HepG2 (cell line): ENCODE measurements around the gene SHE. TPM values are rescaled to one million over a fixed set of nuclear protein-coding genes. Genes with fewer than 3 reads are reported as not detected.

Experiments
- AGO2 ChIP-seq: fragments of 200-400 bp; formaldehyde crosslinking; optimal IDR thresholded peaks from 2 replicates; pipeline ENCODE3; 2017; ENCODE audit warnings: mild to moderate bottlenecking, low read depth, low read length, moderate library complexity
- ATF1 ChIP-seq: IDR thresholded peaks from 2 replicates; pipeline ENCODE4 v1.6.1; 2016; ENCODE audit warnings: mild to moderate bottlenecking, control low read depth
- CBFB ChIP-seq: sonication (generic); formaldehyde crosslinking; IDR thresholded peaks from 2 replicates; pipeline ENCODE4 v1.4.0; 2020; ENCODE audit warnings: missing genetic modification reagents
- CEBPG ChIP-seq: IDR thresholded peaks from 2 replicates; pipeline ENCODE4 v1.6.1; 2016
- CREM ChIP-seq, 2 experiments: sonication (generic) in 1 of 2; formaldehyde crosslinking in 1 of 2; IDR thresholded peaks; 2 replicates each; pipeline versions ENCODE4 v1.4.0 to v1.6.1; 2016 to 2020; ENCODE audit warnings: antibody characterized with exemption in 1 of 2, mild to moderate bottlenecking in 1 of 2, missing genetic modification reagents in 1 of 2
- FOXJ3 ChIP-seq: sonication (generic); formaldehyde crosslinking; IDR thresholded peaks from 2 replicates; pipeline ENCODE4 v1.4.0; 2020; ENCODE audit warnings: missing genetic modification reagents, mild to moderate bottlenecking, borderline replicate concordance
- HDAC6 ChIP-seq: fragments of 200-600 bp; sonication (generic); IDR thresholded peaks from 2 replicates; pipeline ENCODE4 v1.7.0; 2017; ENCODE audit warnings: mild to moderate bottlenecking, antibody characterized with exemption, low read length, low read depth
- HIVEP1 ChIP-seq: sonication (generic); formaldehyde crosslinking; IDR thresholded peaks from 2 replicates; pipeline ENCODE4 v1.4.0; 2020; ENCODE audit warnings: mild to moderate bottlenecking, missing genetic modification reagents
- KDM5B ChIP-seq: sonication (generic); formaldehyde crosslinking; IDR thresholded peaks from 2 replicates; pipeline ENCODE4 v1.4.0; 2020; ENCODE audit warnings: missing genetic modification reagents, mild to moderate bottlenecking, borderline replicate concordance
- MEF2D ChIP-seq: sonication (generic); formaldehyde crosslinking; IDR thresholded peaks from 2 replicates; pipeline ENCODE4 v1.5.1; 2020; ENCODE audit warnings: mild to moderate bottlenecking, missing genetic modification reagents
- MIER2 ChIP-seq: IDR thresholded peaks from 2 replicates; pipeline ENCODE4 v1.6.1; 2016; ENCODE audit warnings: missing biosample characterization, missing genetic modification reagents
- NFATC3 ChIP-seq: sonication (generic); formaldehyde crosslinking; IDR thresholded peaks from 2 replicates; pipeline ENCODE4 v1.5.1; 2020; ENCODE audit warnings: mild to moderate bottlenecking, missing genetic modification reagents
- NFE2L2 ChIP-seq: fragments of 150-350 bp; IDR thresholded peaks from 2 replicates; pipeline ENCODE4 v1.6.1; 2014; ENCODE audit warnings: low read length
- NFKBIZ ChIP-seq: IDR thresholded peaks from 2 replicates; pipeline ENCODE4 v1.6.1; 2018; ENCODE audit warnings: missing genetic modification reagents, missing compliant biosample characterization
- PAX8 ChIP-seq: sonication (generic); formaldehyde crosslinking; IDR thresholded peaks from 2 replicates; pipeline ENCODE4 v1.8.0; 2022; ENCODE audit warnings: mild to moderate bottlenecking, missing genetic modification reagents, borderline replicate concordance
- PCBP1 ChIP-seq: fragments of 200-400 bp; formaldehyde crosslinking; IDR thresholded peaks from 2 replicates; pipeline ENCODE4 v1.6.1; 2017; ENCODE audit warnings: mild to moderate bottlenecking, low read depth, low read length, borderline replicate concordance
- RFXANK ChIP-seq: IDR thresholded peaks from 2 replicates; pipeline ENCODE4 v1.6.1; 2016
- RXRA ChIP-seq: sonication (generic); formaldehyde crosslinking; IDR thresholded peaks from 2 replicates; pipeline ENCODE4 v1.5.1; 2020; ENCODE audit warnings: missing genetic modification reagents
- SIX1 ChIP-seq: sonication (generic); formaldehyde crosslinking; IDR thresholded peaks from 2 replicates; pipeline ENCODE4 v1.4.0; 2020; ENCODE audit warnings: missing genetic modification reagents, borderline replicate concordance
- SMAD3 ChIP-seq: sonication (generic); formaldehyde crosslinking; IDR thresholded peaks from 2 replicates; pipeline ENCODE4 v1.4.0; 2020; ENCODE audit warnings: missing genetic modification reagents
- SP2 ChIP-seq: sonication (generic); formaldehyde crosslinking; IDR thresholded peaks from 2 replicates; pipeline ENCODE4 v1.5.1; 2020; ENCODE audit warnings: mild to moderate bottlenecking, missing genetic modification reagents
- SP5 ChIP-seq: IDR thresholded peaks from 2 replicates; pipeline ENCODE4 v1.6.1; 2016; ENCODE audit warnings: low read depth, borderline replicate concordance
- ZBTB7A ChIP-seq: sonication (generic); formaldehyde crosslinking; IDR thresholded peaks from 2 replicates; pipeline ENCODE4 v1.8.0; 2022; ENCODE audit warnings: mild to moderate bottlenecking, missing genetic modification reagents
- ZFP41 ChIP-seq: sonication (generic); formaldehyde crosslinking; IDR thresholded peaks from 2 replicates; pipeline ENCODE4 v1.4.0; 2020; ENCODE audit warnings: mild to moderate bottlenecking, missing genetic modification reagents, borderline replicate concordance
- ZMAT3 ChIP-seq: sonication (generic); formaldehyde crosslinking; conservative IDR thresholded peaks from 2 replicates; pipeline ENCODE4 v1.7.0; 2021; ENCODE audit warnings: missing genetic modification reagents
- ZNF660 ChIP-seq: sonication (generic); formaldehyde crosslinking; IDR thresholded peaks from 2 replicates; pipeline ENCODE4 v1.5.1; 2020; ENCODE audit warnings: mild to moderate bottlenecking, low read depth, missing genetic modification reagents, borderline replicate concordance
- ZNF703 ChIP-seq: sonication (generic); formaldehyde crosslinking; IDR thresholded peaks from 2 replicates; pipeline ENCODE4 v1.5.1; 2020; ENCODE audit warnings: missing genetic modification reagents, mild to moderate bottlenecking, moderate library complexity, borderline replicate concordance
- ZNF776 ChIP-seq: sonication (generic); formaldehyde crosslinking; IDR thresholded peaks from 2 replicates; pipeline ENCODE4 v1.4.0; 2020; ENCODE audit warnings: mild to moderate bottlenecking, missing genetic modification reagents
- polyA plus RNA-seq, 8 experiments: library from polyadenylated mRNA; depleted of rRNA in 3 of 8; stranded (reverse) in 7 of 8; unstranded in 1 of 8; fragments of >200 nt; fragmentation: Illumina TruSeq in 4 of 8; extraction: Trizol in 4 of 8; gene quantifications; 2 replicates each; pipeline versions ENCODE4 v1.2.1 to v1.2.3, GENCODE V29; 2011 to 2016; ENCODE audit warnings: low read depth in 4 of 8, missing spikeins in 1 of 8, mixed read lengths in 1 of 8; ENCODE audit not compliant: insufficient read depth in 1 of 8
- total RNA-seq, 5 experiments: library from RNA; depleted of rRNA; stranded (reverse); fragments of >200 nt; fragmentation: Illumina TruSeq; extraction: Trizol; gene quantifications; 2 replicates each; pipeline ENCODE4 v1.2.3, GENCODE V29; 2016; ENCODE audit warnings: low read depth in 1 of 5
- TF ChIP-seq, protein P1 (sequence below): sonication (generic); formaldehyde crosslinking; IDR thresholded peaks from 2 replicates; pipeline ENCODE4 v1.4.0; 2020; ENCODE audit warnings: missing genetic modification reagents, mild to moderate bottlenecking, borderline replicate concordance
- TF ChIP-seq, protein P2 (sequence below): IDR thresholded peaks from 2 replicates; pipeline ENCODE4 v1.6.1; 2012; ENCODE audit warnings: inconsistent platforms

The SHE gene
- total and polyA plus RNA-seq, 2 of the 13 experiments (the other 11 are each of a cell fraction or from before 2014, with no cell fraction given), result not detected

DNA sequence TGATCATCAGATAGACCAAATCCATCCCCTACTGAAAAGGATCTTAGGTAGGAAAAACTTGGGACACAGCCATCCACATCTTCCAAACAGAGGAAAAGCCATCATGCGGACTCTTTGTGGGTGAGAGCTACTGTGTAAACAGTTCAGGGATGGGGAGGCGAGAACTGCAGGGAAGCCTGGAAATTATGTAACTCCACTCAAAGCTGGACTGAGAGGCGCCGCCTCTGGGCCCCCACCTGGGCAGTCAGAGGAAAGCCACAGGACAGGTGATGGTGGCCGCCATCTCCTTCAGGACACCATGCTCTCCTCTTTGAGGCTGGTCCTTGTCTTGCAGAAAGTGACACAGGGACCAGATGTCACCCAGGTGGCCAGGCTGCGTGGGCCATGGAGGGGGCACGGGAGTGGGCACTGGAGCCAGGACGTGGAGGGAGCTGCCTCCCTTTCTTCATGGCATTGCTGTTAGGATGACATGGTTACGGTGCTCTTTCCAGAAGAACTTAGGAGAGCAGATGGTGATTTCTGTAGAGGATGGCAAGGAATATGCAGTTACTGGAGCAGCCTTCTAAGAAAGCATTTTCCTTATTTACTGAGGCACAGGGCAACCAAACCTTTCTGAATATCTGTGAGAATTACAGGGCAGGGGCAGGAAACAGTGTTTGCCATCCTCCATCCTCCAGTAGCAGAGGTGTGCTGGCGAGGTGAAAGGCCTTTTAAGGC is 32.2 kb downstream of the SHE start (continued):
- TF ChIP-seq CEBPG (CRISPR knock-in tag) (peak; percentile 38; the same call in 1 of the 2 replicates), ZMAT3 (CRISPR knock-in tag) (no peak), FOXJ3 (CRISPR knock-in tag) (no peak), SIX1 (no peak), RXRA (CRISPR knock-in tag) (no peak), ZNF776 (CRISPR knock-in tag) (no peak), HDAC6 (no peak), NFE2L2 (no peak), PCBP1 (no peak), KDM5B (CRISPR knock-in tag) (no peak), AGO2 (no peak), ZBTB7A (CRISPR knock-in tag) (no peak), NFKBIZ (CRISPR knock-in tag) (0 out of 2 replicates have a peak, but pooled peaks have one; percentile 34), RFXANK (CRISPR knock-in tag) (no peak), MEF2D (CRISPR knock-in tag) (no peak), SP5 (CRISPR knock-in tag) (no peak), ZFP41 (CRISPR knock-in tag) (no peak), ZNF660 (CRISPR knock-in tag) (no peak), PAX8 (CRISPR knock-in tag) (no peak), SMAD3 (CRISPR knock-in tag) (no peak), MIER2 (no peak), ZNF703 (CRISPR knock-in tag) (no peak), ATF1 (CRISPR knock-in tag) (no peak), SP2 (CRISPR knock-in tag) (no peak), NFATC3 (CRISPR knock-in tag) (no peak), CBFB (CRISPR knock-in tag) (no peak), CREM (IDR thresholded peaks at IDR 0.05) (no peak), CREM (CRISPR knock-in tag; IDR thresholded peaks at IDR 0.05) (no peak), HIVEP1 (no peak)
- TF ChIP-seq, protein P1, sequence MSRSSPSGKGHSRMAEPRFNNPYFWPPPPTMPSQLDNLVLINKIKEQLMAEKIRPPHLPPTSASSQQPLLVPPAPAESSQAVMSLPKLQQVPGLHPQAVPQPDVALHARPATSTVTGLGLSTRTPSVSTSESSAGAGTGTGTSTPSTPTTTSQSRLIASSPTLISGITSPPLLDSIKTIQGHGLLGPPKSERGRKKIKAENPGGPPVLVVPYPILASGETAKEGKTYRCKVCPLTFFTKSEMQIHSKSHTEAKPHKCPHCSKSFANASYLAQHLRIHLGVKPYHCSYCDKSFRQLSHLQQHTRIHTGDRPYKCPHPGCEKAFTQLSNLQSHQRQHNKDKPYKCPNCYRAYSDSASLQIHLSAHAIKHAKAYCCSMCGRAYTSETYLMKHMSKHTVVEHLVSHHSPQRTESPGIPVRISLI (CRISPR knock-in tag), result no peak
- TF ChIP-seq, protein P2, sequence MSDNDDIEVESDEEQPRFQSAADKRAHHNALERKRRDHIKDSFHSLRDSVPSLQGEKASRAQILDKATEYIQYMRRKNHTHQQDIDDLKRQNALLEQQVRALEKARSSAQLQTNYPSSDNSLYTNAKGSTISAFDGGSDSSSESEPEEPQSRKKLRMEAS, result no peak
